BE2C (cell line): ENCODE measurements around the gene TRIM44.

Experiments
- DNase-seq: peaks from one replicate; pipeline ENCODE4 v3.0.0-alpha.2; 2020
- H3K27me3 ChIP-seq: fragments of 250-450 bp; sonication (Bioruptor Pico); 2 replicates; pipeline ENCODE4 v1.5.1; 2020; ENCODE audit warnings: mild to moderate bottlenecking
- H3K36me3 ChIP-seq: fragments of 250-450 bp; sonication (Bioruptor Pico); 2 replicates; pipeline ENCODE4 v1.5.1; 2020; ENCODE audit warnings: mild to moderate bottlenecking
- H3K4me1 ChIP-seq: fragments of 250-450 bp; sonication (Bioruptor Pico); 2 replicates; pipeline ENCODE4 v1.5.1; 2020
- H3K4me3 ChIP-seq: 2 replicates; pipeline ENCODE4 v1.5.1; 2011; ENCODE audit warnings: low read depth, low read length
- H3K9me3 ChIP-seq: fragments of 250-450 bp; sonication (Bioruptor Pico); 2 replicates; pipeline ENCODE4 v1.5.1; 2020
- CTCF ChIP-seq: IDR thresholded peaks from 2 replicates; pipeline ENCODE4 v1.5.1; 2012; ENCODE audit warnings: mild to moderate bottlenecking, low read depth, low read length

The TRIM44 gene

GRCh38 chr11:35629914-35630313 lies 32.7 kb upstream of the TRIM44 start:
- DNase-seq = no peak

GRCh38 chr11:35631891-35632290 lies 30.7 kb upstream of the TRIM44 start:
- no peaks in the 10 kb centered on the region for H3K9me3 ChIP-seq
- H3K27me3 ChIP-seq = no peaks in the 10 kb centered on the region
- H3K4me3 ChIP-seq = no peak overlapping the region
- no peak for TF ChIP-seq CTCF
- no peaks in the 10 kb centered on the region for H3K36me3 ChIP-seq
- no peaks in the 10 kb centered on the region for H3K4me1 ChIP-seq
- DNase-seq = no peak

More at GRCh38 chr11:35629914-35630313, 32.7 kb upstream of the TRIM44 start:
- Histone ChIP-seq H3K9me3 (no peaks in the 10 kb centered on the region), H3K4me1 (no peaks in the 10 kb centered on the region), H3K36me3 (no peaks in the 10 kb centered on the region), H3K27me3 (no peaks in the 10 kb centered on the region), H3K4me3 (no peak overlapping the region)
- TF ChIP-seq CTCF = no peak

- no peak for DNase-seq
- Histone ChIP-seq H3K36me3 (no peaks in the 10 kb centered on the region), H3K4me1 (no peaks in the 10 kb centered on the region), H3K27me3 (no peaks in the 10 kb centered on the region), H3K4me3 (no peak overlapping the region), H3K9me3 (no peaks in the 10 kb centered on the region)
- no peak for TF ChIP-seq CTCF
Measured at GRCh38 chr11:35632301-35632700, 30.3 kb upstream of the TRIM44 start.

GRCh38 chr11:35633827-35634423 lies 28.6 kb upstream of the TRIM44 start:
- TF ChIP-seq CTCF = no peak
- Histone ChIP-seq H3K36me3 (no peaks in the 10 kb centered on the region), H3K9me3 (no peaks in the 10 kb centered on the region), H3K4me1 (no peaks in the 10 kb centered on the region), H3K27me3 (no peaks in the 10 kb centered on the region), H3K4me3 (no peak overlapping the region)
- DNase-seq = no peak

GRCh38 chr11:35635933-35636332 lies 26.6 kb upstream of the TRIM44 start:
- no peak for TF ChIP-seq CTCF
- DNase-seq = no peak
- no peaks in the 10 kb centered on the region for H3K4me1 ChIP-seq
- H3K4me3 ChIP-seq = no peak overlapping the region
- no peaks in the 10 kb centered on the region for H3K9me3 ChIP-seq
- H3K36me3 ChIP-seq = no peaks in the 10 kb centered on the region
- no peaks in the 10 kb centered on the region for H3K27me3 ChIP-seq

- H3K4me1 ChIP-seq = no peaks in the 10 kb centered on the region
- H3K4me3 ChIP-seq = no peak overlapping the region
- no peaks in the 10 kb centered on the region for H3K9me3 ChIP-seq
- no peak for TF ChIP-seq CTCF
- H3K36me3 ChIP-seq = no peaks in the 10 kb centered on the region
- H3K27me3 ChIP-seq = no peaks in the 10 kb centered on the region
- DNase-seq = no peak
Measured at GRCh38 chr11:35639591-35640179, 22.9 kb upstream of the TRIM44 start.
